Testis (tissue), 2 donors: ENCODE measurements around the gene CDKAL1.

Source experiments
- CTCF ChIP-seq, 3 experiments: fragments of 450-650 bp in 2 of 3; fragments of 200-600 bp in 1 of 3; sonication (generic) in 1 of 3; IDR thresholded peaks; one replicate each; pipeline ENCODE4 v1.5.1; 2016 to 2019; ENCODE audit warnings: antibody characterized with exemption in 3 of 3, mild to moderate bottlenecking in 2 of 3, moderate library complexity in 1 of 3
- POLR2A ChIP-seq: fragments of 450-650 bp; IDR thresholded peaks from one replicate; pipeline ENCODE4 v1.6.1; 2017; ENCODE audit warnings: antibody characterized with exemption, mild to moderate bottlenecking, moderate library complexity

GRCh38 chr6:21132856-21133838 is 598.9 kb downstream of the CDKAL1 start:
- TF ChIP-seq CTCF (IDR thresholded peaks at IDR 0.05) (no peak), POLR2A (no peak)
